ENCODE results near the gene ZCCHC14. TPM values are rescaled to one million over a fixed set of nuclear protein-coding genes. Genes with fewer than 3 reads are reported as not detected.

ZCCHC14 gene
- total RNA-seq, 1 experiment from 2014 or later: 27.7 TPM

DNA sequence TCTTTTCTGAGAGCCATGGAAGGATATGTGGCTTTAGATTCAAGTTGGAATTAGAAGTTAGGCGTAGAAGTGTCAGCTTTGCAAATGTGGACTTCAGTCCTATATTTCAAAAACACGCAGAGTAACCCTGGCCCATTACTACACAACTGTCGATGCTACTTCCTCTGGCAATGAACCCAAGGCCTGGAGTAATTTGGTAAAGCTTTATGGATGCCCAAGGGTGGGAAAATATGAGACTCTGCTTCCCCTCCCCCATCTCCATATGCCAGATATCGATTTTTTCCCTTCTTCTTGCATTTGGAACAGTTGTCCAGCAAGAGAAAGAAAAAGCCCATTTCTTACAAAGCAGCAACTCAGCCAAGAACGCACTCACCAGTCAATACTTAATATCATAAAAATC is 103.6 kb downstream of the ZCCHC14 start:
- Histone ChIP-seq H3K4ac (ENCODE audit: low read depth, low read length) (no peak overlapping the region), H2BK15ac (ENCODE audit: low read depth, low read length) (no peak overlapping the region), H2BK12ac (ENCODE audit: insufficient read length, low read depth, low read length) (no peak overlapping the region), H3K27ac (ENCODE audit: insufficient read length, low read depth, low read length) (no peak overlapping the region), H2BK120ac (ENCODE audit: low read depth, low read length, poor library complexity, severe bottlenecking) (no peak overlapping the region), H3K27me3 (ENCODE audit: insufficient read depth, low read length) (no peaks in the 10 kb centered on the region), H3T11ph (ENCODE audit: low read length) (no peak overlapping the region), H3K23ac (ENCODE audit: insufficient read length, low read depth, low read length) (no peak overlapping the region), H2BK20ac (ENCODE audit: low read depth, low read length, poor library complexity, severe bottlenecking) (no peak overlapping the region), H4K8ac (replicated peaks; ENCODE audit: insufficient read length, low read depth, low read length) (no peak overlapping the region), H4K91ac (ENCODE audit: insufficient read length, low read depth, low read length) (no peak overlapping the region), H2AK5ac (ENCODE audit: insufficient read length, low read length) (no peak overlapping the region), H3K9me3 (ENCODE audit: control insufficient read depth, low read depth, low read length) (no peaks in the 10 kb centered on the region), H2BK5ac (ENCODE audit: insufficient read length, low read length) (no peak overlapping the region), H2AFZ (ENCODE audit: low read length) (no peak overlapping the region), H4K20me1 (ENCODE audit: control insufficient read depth, insufficient read depth, insufficient read length) (no peaks in the 10 kb centered on the region), H3K9ac (ENCODE audit: extremely low read depth, insufficient read length, low read length) (no peak overlapping the region), H3K4me2 (ENCODE audit: insufficient read depth, insufficient read length, low read length) (no peak overlapping the region), H3K79me2 (ENCODE audit: insufficient read depth, low read length) (no peaks in the 10 kb centered on the region), H4K5ac (ENCODE audit: insufficient read length, low read depth, low read length) (no peak overlapping the region), H3K79me1 (ENCODE audit: insufficient read depth, low read depth, low read length, poor library complexity, severe bottlenecking) (no peaks in the 10 kb centered on the region), H3K14ac (ENCODE audit: insufficient read depth, low read length) (no peak overlapping the region), H3K4me1 (ENCODE audit: insufficient read depth, low read length) (peaks cover 4% of the 10 kb centered on the region; the same call in 1 of the 2 replicates), H3K23me2 (ENCODE audit: insufficient read length, low read depth, low read length, poor library complexity, severe bottlenecking) (peaks cover 4% of the 10 kb centered on the region), H3K18ac (ENCODE audit: insufficient read length, low read depth, low read length) (no peak overlapping the region), H3K56ac (ENCODE audit: insufficient read length, low read depth, low read length) (no peak overlapping the region)
- peak overlapping the region in 2 of 3 experiments; percentile 37 to 41; a peak in 2 of 7 replicates for H3K27ac Mint-ChIP-seq
- H3K36me3 Mint-ChIP-seq (ENCODE audit: insufficient read depth in 1 of 3, low read depth in 3 of 3): no peaks in the 10 kb centered on the region; a peak in 2 of 7 replicates
- H3K4me3 Mint-ChIP-seq: peak overlapping the region in 1 of 2 experiments; percentile 27; a peak in 1 of 5 replicates
- H3K4me1 Mint-ChIP-seq: peaks cover 27 to 37% of the 10 kb centered on the region in 2 experiments
- no peak for TF ChIP-seq CTCF (conservative IDR thresholded peaks at IDR 0.05)
- peaks cover 2% of the 10 kb centered on the region; the same call in 1 of the 2 replicates for H3K27me3 Mint-ChIP-seq (ENCODE audit: low read depth)
- no peak for DNase-seq
- no peaks in the 10 kb centered on the region; a peak in 1 of 5 replicates for H3K9me3 Mint-ChIP-seq
- no CpG with 5 or more reads among the region's 5 CpGs for WGBS (ENCODE audit: extremely low coverage, insufficient read length, low lambda C conversion rate)
